Central memory CD8-positive, alpha-beta T cell (primary cell): ENCODE measurements around the gene BARX1.

Source experiments
- ATAC-seq: fragments of 150-1000 bp; cut with Tn5 transposase; replicated peaks from 2 replicates; pipeline ENCODE4 v1.10.0; 2022; ENCODE audit warnings: mild to moderate bottlenecking, moderate FRiP score, moderate number of reproducible peaks; ENCODE audit not compliant: poor library complexity, severe bottlenecking; ENCODE audit errors: extremely low read depth
- DNase-seq, 2 donors: peaks; one replicate each; pipeline ENCODE4 v3.0.0; 2021; ENCODE audit warnings: low spot score in 2 of 2
- H3K27ac Mint-ChIP-seq: one replicate; pipeline ENCODE4 v1.8.0; 2022; ENCODE audit warnings: low read depth, mild to moderate bottlenecking, moderate library complexity, mixed read lengths
- H3K27me3 Mint-ChIP-seq: one replicate; pipeline ENCODE4 v1.8.0; 2022; ENCODE audit warnings: mixed read lengths
- H3K36me3 Mint-ChIP-seq: one replicate; pipeline ENCODE4 v1.8.0; 2022; ENCODE audit warnings: mild to moderate bottlenecking, moderate library complexity, mixed read lengths; ENCODE audit not compliant: insufficient read depth
- H3K4me1 Mint-ChIP-seq: one replicate; pipeline ENCODE4 v1.8.0; 2022; ENCODE audit warnings: mixed read lengths
- H3K4me3 Mint-ChIP-seq: one replicate; pipeline ENCODE4 v1.8.0; 2022; ENCODE audit warnings: mild to moderate bottlenecking, moderate library complexity, mixed read lengths
- H3K9me3 Mint-ChIP-seq: one replicate; pipeline ENCODE4 v1.8.0; 2022; ENCODE audit warnings: mixed read lengths

The BARX1 gene

DNA sequence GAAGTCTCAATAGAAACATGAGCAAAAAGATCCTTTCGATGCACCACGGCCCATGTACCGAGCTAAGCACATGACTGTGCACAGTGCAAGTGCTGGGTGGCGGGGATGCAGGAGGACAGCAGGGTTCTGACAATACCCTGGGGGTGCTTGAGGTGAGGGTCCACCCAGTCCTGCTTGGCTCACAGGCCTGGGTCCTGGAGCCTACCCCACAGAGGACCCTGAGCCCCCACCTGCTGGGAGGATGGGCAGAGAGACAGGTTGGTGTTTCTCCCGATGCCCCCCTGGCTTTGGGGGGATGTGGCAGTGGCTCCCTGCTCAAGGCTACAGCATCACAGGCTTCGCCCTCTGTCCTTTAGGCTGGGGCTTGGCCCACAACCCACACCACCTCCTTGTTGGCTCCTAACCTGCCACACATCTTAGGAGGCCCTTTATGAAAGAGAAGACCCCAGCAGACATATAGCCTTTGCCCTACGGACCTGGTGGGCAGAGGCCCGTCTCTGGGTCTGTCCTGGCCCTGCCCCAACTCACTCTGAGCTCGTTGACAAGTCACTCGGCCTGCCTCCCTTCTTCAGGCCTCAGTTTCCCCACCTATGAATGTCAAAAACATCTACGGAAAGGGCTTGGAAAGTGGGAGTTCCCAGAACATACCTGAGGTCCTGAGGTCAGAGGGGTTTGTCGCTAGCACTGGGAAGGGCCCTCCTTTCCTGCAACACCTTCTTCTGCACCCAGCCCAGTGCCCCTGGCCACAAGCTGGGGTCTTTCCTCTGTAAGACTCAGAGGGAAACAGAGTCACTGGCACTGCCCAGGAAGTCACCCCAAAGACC, 50.3 kb downstream of the BARX1 start:
- Mint-ChIP-seq H3K36me3 (no peaks in the 10 kb centered on the region), H3K4me1 (no peaks in the 10 kb centered on the region), H3K4me3 (no peak overlapping the region), H3K27me3 (peaks cover 53% of the 10 kb centered on the region), H3K9me3 (no peaks in the 10 kb centered on the region), H3K27ac (no peak overlapping the region)
- no peak for DNase-seq
- no peak for ATAC-seq

DNA sequence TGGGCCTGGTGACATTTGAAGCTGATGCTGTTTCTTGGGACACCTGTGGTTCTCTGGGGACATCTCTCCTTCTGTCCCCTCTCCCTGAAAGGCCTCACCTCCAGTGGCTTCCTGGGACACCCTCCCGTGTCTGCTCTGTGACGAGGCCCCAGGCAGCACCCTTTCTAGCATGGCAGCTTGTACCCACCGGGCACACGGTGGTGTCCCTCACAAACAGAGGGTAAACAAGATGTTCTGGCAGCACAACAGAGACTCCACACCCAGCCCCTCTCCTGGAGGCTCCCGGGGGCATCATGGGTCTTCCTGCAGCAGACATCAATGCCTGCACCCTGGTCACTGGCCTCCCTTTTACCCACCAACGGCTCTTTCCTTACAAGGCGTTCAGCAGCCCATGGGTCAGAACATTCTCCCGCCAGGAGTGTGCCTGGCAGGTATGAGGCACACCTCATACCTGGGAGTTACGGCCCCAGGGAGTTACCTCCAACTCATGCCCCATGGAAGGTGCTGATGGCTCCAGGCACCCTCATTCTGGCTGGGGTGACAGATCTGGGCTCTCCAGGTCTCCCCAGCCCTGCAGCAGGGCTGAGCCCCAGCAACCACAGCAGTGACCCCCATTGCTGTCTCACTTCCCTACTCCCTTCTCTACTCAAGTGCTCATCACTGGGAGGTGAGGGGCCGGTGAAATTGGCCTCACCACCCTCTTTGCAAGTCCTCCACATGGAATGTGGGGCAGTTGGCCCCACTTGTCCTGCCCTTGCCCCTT, 51.1 kb downstream of the BARX1 start:
- Mint-ChIP-seq H3K4me1 (no peaks in the 10 kb centered on the region), H3K9me3 (no peaks in the 10 kb centered on the region), H3K36me3 (no peaks in the 10 kb centered on the region), H3K27ac (no peak overlapping the region), H3K27me3 (peaks cover 47% of the 10 kb centered on the region), H3K4me3 (no peak overlapping the region)
- no peak for ATAC-seq
- no peak for DNase-seq

- Mint-ChIP-seq H3K36me3 (no peaks in the 10 kb centered on the region), H3K4me1 (peaks cover 6% of the 10 kb centered on the region), H3K4me3 (no peak overlapping the region), H3K27ac (no peak overlapping the region), H3K9me3 (no peaks in the 10 kb centered on the region), H3K27me3 (peaks cover 37% of the 10 kb centered on the region)
- ATAC-seq (no peak), DNase-seq (no peak)
Measured at GRCh38 chr9:93902780-93903655, 52.1 kb downstream of the BARX1 start.

DNA sequence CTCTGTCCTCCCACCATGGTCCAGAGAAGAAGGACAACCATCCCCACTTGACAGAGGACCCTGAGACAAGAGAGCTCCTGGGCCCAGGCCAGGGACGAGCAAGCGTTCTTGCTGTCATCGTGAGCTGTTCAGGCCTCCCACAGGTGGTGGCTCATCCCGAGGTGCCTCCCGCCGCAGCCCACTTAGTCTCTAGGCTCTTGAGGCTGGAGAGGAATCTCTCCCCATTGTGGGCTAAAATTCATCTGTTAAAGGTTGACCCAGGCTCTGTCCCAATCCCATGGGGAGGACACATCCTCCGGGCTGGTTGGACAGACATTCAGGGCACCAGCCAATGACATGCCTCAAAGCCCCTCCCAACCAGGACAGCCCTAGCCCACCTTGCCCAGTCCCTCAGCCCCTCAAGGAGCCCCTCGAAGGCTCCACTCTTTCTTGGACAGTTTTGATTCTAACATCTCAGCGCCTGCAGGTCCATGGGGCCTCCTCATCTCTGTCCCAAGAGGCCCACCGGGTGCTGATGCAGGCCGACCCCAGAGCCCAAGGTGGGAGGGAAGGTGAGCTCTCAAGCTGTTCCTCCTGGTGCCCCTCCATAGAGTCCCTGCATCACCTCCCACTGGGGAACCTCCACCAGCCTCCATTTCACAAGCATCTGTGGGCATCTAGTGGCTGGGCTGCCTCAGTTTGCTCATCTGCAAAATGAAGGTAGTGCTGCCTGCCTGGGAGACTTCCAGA, 52.9 kb downstream of the BARX1 start:
- DNase-seq (no peak), ATAC-seq (no peak)
- H3K36me3 Mint-ChIP-seq, result no peaks in the 10 kb centered on the region
- no peak overlapping the region for H3K4me3 Mint-ChIP-seq
- H3K27ac Mint-ChIP-seq, result no peak overlapping the region
- H3K27me3 Mint-ChIP-seq, result peaks cover 29% of the 10 kb centered on the region
- peaks cover 12% of the 10 kb centered on the region for H3K4me1 Mint-ChIP-seq
- H3K9me3 Mint-ChIP-seq, result no peaks in the 10 kb centered on the region
